NCI-H1694 treated with DMSO at 0.1 percent for 48 hours (cell line): Measurements from ENCODE around the gene GLIS1.

Source experiments
- DNase-seq: peaks from one replicate; lab custom pipeline; 2025; lab: John Stamatoyannopoulos, UW

The GLIS1 gene

GRCh38 chr1:53508991-53509666 lies 229.8 kb downstream of the GLIS1 start:
- no peak for DNase-seq

- DNase-seq, result no peak
Measured at GRCh38 chr1:53508056-53508990, 230.6 kb downstream of the GLIS1 start.

- no peak for DNase-seq
Measured at GRCh38 chr1:53507116-53507820, 231.7 kb downstream of the GLIS1 start.

- no peak for DNase-seq
Measured at GRCh38 chr1:53506355-53507050, 232.5 kb downstream of the GLIS1 start.

GRCh38 chr1:53505891-53506290 lies 233.1 kb downstream of the GLIS1 start:
- DNase-seq, result no peak

GRCh38 chr1:53505401-53505800 lies 233.6 kb downstream of the GLIS1 start:
- DNase-seq, result no peak

GRCh38 chr1:53504901-53505300 lies 234.1 kb downstream of the GLIS1 start:
- no peak for DNase-seq

- DNase-seq, result no peak
Measured at GRCh38 chr1:53503433-53504217, 235.3 kb downstream of the GLIS1 start.

GRCh38 chr1:53502641-53503432 lies 236.1 kb downstream of the GLIS1 start:
- peak; percentile 68 for DNase-seq

- DNase-seq, result peak; percentile 16
Measured at GRCh38 chr1:53501065-53502005, 237.6 kb downstream of the GLIS1 start.

GRCh38 chr1:53500204-53501064 lies 238.5 kb downstream of the GLIS1 start:
- DNase-seq, result no peak

GRCh38 chr1:53499257-53500203 lies 239.4 kb downstream of the GLIS1 start:
- no peak for DNase-seq

- no peak for DNase-seq
Measured at GRCh38 chr1:53498555-53499131, 240.3 kb downstream of the GLIS1 start.

- no peak for DNase-seq
Measured at GRCh38 chr1:53495633-53496345, 243.2 kb downstream of the GLIS1 start.

- no peak for DNase-seq
Measured at GRCh38 chr1:53490351-53490750, 248.6 kb downstream of the GLIS1 start.
